Neural cell (in vitro differentiated cells): ENCODE data around the gene L3MBTL4. TPM values are rescaled to one million over a fixed set of nuclear protein-coding genes. Genes with fewer than 3 reads are reported as not detected.

Source experiments
- H2AFZ ChIP-seq: fragments of 200-600, 300-800 bp; sonication (generic), shearing (Covaris generic); 2 replicates; pipeline ENCODE4 v1.6.0; 2014; ENCODE audit warnings: low read depth, mild to moderate bottlenecking, antibody characterized with exemption, low read length, moderate library complexity
- H3F3A ChIP-seq: fragments of 200-600 bp; shearing (Covaris generic); 2 replicates; pipeline ENCODE4 v1.6.1; 2016; ENCODE audit warnings: mild to moderate bottlenecking, moderate library complexity, mixed read lengths, antibody characterized with exemption, low read length; ENCODE audit not compliant: insufficient read depth, poor library complexity, severe bottlenecking
- H3K27ac ChIP-seq: fragments of 200-600, 300-800 bp; sonication (generic), shearing (Covaris generic); 2 replicates; pipeline ENCODE4 v1.5.1; 2014; ENCODE audit warnings: mild to moderate bottlenecking, low read length, moderate library complexity
- H3K27me3 ChIP-seq: fragments of 300-800, 200-600 bp; sonication (generic), shearing (Covaris generic); 2 replicates; pipeline ENCODE4 v1.6.0; 2014; ENCODE audit warnings: mild to moderate bottlenecking, low read depth, low read length, moderate library complexity; ENCODE audit not compliant: insufficient read depth
- H3K36me3 ChIP-seq: fragments of 300-800, 200-600 bp; sonication (generic), shearing (Covaris generic); 2 replicates; pipeline ENCODE4 v1.5.1; 2014; ENCODE audit warnings: mild to moderate bottlenecking, antibody characterized with exemption, low read length, moderate library complexity; ENCODE audit not compliant: insufficient read depth
- H3K4me2 ChIP-seq: fragments of 300-800, 200-600 bp; sonication (generic), shearing (Covaris generic); 2 replicates; pipeline ENCODE4 v1.6.0; 2014; ENCODE audit warnings: mild to moderate bottlenecking, low read length
- H3K4me3 ChIP-seq: fragments of 300-800, 200-600 bp; sonication (generic), shearing (Covaris generic); 2 replicates; pipeline ENCODE4 v1.5.1; 2014; ENCODE audit warnings: mild to moderate bottlenecking, low read length, moderate library complexity
- H3K79me2 ChIP-seq: fragments of 200-600 bp; shearing (Covaris generic); replicated peaks from 2 replicates; pipeline ENCODE4 v1.6.0; 2014; ENCODE audit warnings: mild to moderate bottlenecking, low read length, moderate library complexity; ENCODE audit not compliant: insufficient read depth
- H3K9ac ChIP-seq: fragments of 300-800, 200-600 bp; sonication (generic), shearing (Covaris generic); 2 replicates; pipeline ENCODE4 v1.6.1; 2016; ENCODE audit warnings: mild to moderate bottlenecking, low read length, mixed read lengths
- H3K9me2 ChIP-seq: fragments of 200-600 bp; shearing (Covaris generic); 2 replicates; pipeline ENCODE4 v1.6.1; 2016; ENCODE audit warnings: mild to moderate bottlenecking, low read length, mixed read lengths; ENCODE audit not compliant: insufficient read depth
- H3K9me3 ChIP-seq: fragments of 200-600, 300-800 bp; sonication (generic), shearing (Covaris generic); 2 replicates; pipeline ENCODE4 v1.6.1; 2016; ENCODE audit warnings: mild to moderate bottlenecking, mixed run types, low read length, moderate library complexity, mixed read lengths
- H4K20me1 ChIP-seq: fragments of 200-600 bp; shearing (Covaris generic); 2 replicates; pipeline ENCODE4 v1.6.1; 2016; ENCODE audit warnings: mild to moderate bottlenecking, mixed run types; ENCODE audit not compliant: insufficient read depth
- EP300 ChIP-seq: fragments of 450-650 bp; conservative IDR thresholded peaks from 2 replicates; pipeline ENCODE4 v1.6.1; 2014; ENCODE audit warnings: antibody characterized with exemption, mild to moderate bottlenecking, moderate library complexity; ENCODE audit not compliant: poor library complexity, severe bottlenecking
- EZH2 ChIP-seq: fragments of 200-600, 300-800 bp; shearing (Covaris generic), sonication (generic); IDR thresholded peaks from 2 replicates; pipeline ENCODE4 v1.6.1; 2014; ENCODE audit warnings: antibody characterized with exemption, low read length, borderline replicate concordance, mild to moderate bottlenecking; ENCODE audit not compliant: insufficient read depth, poor library complexity, severe bottlenecking
- MXI1 ChIP-seq: fragments of 450-650 bp; conservative IDR thresholded peaks from 2 replicates; pipeline ENCODE4 v1.6.1; 2014; ENCODE audit warnings: antibody characterized with exemption, mild to moderate bottlenecking; ENCODE audit not compliant: poor library complexity, severe bottlenecking
- POLR2AphosphoS5 ChIP-seq: IDR thresholded peaks from 2 replicates; pipeline ENCODE4 v1.6.1; 2012
- RAD21 ChIP-seq: fragments of 450-650 bp; conservative IDR thresholded peaks from 2 replicates; pipeline ENCODE4 v1.6.1; 2014; ENCODE audit warnings: antibody characterized with exemption, mild to moderate bottlenecking, moderate library complexity
- SMC3 ChIP-seq: fragments of 450-650 bp; conservative IDR thresholded peaks from 2 replicates; pipeline ENCODE4 v1.6.1; 2014; ENCODE audit warnings: antibody characterized with exemption, mild to moderate bottlenecking, moderate library complexity; ENCODE audit not compliant: poor library complexity
- TAF1 ChIP-seq: IDR thresholded peaks from 2 replicates; pipeline ENCODE4 v1.6.1; 2012; ENCODE audit warnings: low read depth
- polyA plus RNA-seq: library from polyadenylated mRNA; depleted of rRNA; stranded (reverse); fragments of >200 nt; gene quantifications from 2 replicates; pipeline ENCODE4 v1.2.3, GENCODE V29; 2014
- TF ChIP-seq, protein P1 (sequence below): fragments of 450-650 bp; IDR thresholded peaks from 2 replicates; pipeline ENCODE4 v1.5.1; 2014; ENCODE audit warnings: antibody characterized with exemption, mild to moderate bottlenecking, moderate library complexity; ENCODE audit not compliant: poor library complexity, severe bottlenecking
- TF ChIP-seq, protein P2 (sequence below): IDR thresholded peaks from 2 replicates; pipeline ENCODE4 v1.6.1; 2012; ENCODE audit warnings: borderline replicate concordance

L3MBTL4 gene
- polyA plus RNA-seq, 1 donor from 2014 or later = 0.90 TPM

DNA sequence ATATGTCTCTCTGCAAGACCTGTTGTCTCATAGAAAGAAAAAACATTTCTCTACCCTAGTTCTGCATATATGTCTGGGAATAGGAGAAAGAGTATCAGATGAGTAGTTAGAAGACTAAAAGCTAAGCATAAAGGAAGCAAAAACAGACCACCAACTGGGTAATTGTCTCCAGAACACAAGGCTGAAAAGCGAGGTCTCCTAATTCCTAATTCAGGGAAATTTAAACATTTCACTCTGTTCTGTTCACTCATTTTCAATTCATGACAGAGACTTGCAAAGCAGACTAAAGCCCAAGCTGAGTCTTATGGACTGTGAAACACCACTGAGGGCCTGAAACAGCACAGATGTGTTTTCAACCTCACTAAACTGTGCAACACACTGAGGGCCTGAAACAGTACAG, 294.9 kb downstream of the L3MBTL4 start:
- no peaks in the 10 kb centered on the region for H4K20me1 ChIP-seq
- H3K79me2 ChIP-seq = no peaks in the 10 kb centered on the region
- no peak overlapping the region for H2AFZ ChIP-seq
- H3K9me2 ChIP-seq = no peaks in the 10 kb centered on the region
- H3K27ac ChIP-seq = no peak overlapping the region
- H3K27me3 ChIP-seq = no peaks in the 10 kb centered on the region
- no peaks in the 10 kb centered on the region for H3K9me3 ChIP-seq
- no peaks in the 10 kb centered on the region for H3K36me3 ChIP-seq
- no peak overlapping the region for H3K4me2 ChIP-seq
- no peaks in the 10 kb centered on the region for H3F3A ChIP-seq
- TF ChIP-seq EP300 (no peak), EZH2 (no peak), TAF1 (no peak), SMC3 (no peak), RAD21 (no peak), POLR2AphosphoS5 (no peak), MXI1 (no peak)
- TF ChIP-seq, protein P1, sequence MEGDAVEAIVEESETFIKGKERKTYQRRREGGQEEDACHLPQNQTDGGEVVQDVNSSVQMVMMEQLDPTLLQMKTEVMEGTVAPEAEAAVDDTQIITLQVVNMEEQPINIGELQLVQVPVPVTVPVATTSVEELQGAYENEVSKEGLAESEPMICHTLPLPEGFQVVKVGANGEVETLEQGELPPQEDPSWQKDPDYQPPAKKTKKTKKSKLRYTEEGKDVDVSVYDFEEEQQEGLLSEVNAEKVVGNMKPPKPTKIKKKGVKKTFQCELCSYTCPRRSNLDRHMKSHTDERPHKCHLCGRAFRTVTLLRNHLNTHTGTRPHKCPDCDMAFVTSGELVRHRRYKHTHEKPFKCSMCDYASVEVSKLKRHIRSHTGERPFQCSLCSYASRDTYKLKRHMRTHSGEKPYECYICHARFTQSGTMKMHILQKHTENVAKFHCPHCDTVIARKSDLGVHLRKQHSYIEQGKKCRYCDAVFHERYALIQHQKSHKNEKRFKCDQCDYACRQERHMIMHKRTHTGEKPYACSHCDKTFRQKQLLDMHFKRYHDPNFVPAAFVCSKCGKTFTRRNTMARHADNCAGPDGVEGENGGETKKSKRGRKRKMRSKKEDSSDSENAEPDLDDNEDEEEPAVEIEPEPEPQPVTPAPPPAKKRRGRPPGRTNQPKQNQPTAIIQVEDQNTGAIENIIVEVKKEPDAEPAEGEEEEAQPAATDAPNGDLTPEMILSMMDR = no peak
- TF ChIP-seq, protein P2, sequence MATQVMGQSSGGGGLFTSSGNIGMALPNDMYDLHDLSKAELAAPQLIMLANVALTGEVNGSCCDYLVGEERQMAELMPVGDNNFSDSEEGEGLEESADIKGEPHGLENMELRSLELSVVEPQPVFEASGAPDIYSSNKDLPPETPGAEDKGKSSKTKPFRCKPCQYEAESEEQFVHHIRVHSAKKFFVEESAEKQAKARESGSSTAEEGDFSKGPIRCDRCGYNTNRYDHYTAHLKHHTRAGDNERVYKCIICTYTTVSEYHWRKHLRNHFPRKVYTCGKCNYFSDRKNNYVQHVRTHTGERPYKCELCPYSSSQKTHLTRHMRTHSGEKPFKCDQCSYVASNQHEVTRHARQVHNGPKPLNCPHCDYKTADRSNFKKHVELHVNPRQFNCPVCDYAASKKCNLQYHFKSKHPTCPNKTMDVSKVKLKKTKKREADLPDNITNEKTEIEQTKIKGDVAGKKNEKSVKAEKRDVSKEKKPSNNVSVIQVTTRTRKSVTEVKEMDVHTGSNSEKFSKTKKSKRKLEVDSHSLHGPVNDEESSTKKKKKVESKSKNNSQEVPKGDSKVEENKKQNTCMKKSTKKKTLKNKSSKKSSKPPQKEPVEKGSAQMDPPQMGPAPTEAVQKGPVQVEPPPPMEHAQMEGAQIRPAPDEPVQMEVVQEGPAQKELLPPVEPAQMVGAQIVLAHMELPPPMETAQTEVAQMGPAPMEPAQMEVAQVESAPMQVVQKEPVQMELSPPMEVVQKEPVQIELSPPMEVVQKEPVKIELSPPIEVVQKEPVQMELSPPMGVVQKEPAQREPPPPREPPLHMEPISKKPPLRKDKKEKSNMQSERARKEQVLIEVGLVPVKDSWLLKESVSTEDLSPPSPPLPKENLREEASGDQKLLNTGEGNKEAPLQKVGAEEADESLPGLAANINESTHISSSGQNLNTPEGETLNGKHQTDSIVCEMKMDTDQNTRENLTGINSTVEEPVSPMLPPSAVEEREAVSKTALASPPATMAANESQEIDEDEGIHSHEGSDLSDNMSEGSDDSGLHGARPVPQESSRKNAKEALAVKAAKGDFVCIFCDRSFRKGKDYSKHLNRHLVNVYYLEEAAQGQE = no peak
- H3K4me3 ChIP-seq = no peak overlapping the region
- H3K9ac ChIP-seq = no peak overlapping the region

DNA sequence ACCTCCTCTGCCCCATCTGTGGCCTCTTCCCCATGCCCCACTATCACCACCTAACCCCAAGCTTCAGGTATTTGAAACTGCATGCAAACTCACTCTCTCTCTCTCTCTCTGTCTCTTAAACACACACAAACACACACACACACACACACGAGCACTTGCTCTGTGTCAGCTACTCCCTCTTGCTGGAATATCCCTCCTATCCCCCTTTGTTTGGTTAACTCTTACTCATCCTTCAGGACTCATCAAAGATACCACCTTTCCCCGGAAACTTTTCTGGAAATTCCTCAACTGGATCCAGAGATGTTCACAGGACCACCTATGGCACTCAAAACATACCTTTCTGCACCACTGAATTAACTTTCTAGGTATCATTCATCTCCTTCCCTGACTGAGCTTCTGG, 296.6 kb downstream of the L3MBTL4 start:
- no peak overlapping the region for H3K27ac ChIP-seq
- H3K4me3 ChIP-seq = no peak overlapping the region
- no peak overlapping the region for H3K9ac ChIP-seq
- no peaks in the 10 kb centered on the region for H3F3A ChIP-seq
- H3K9me3 ChIP-seq = no peaks in the 10 kb centered on the region
- no peaks in the 10 kb centered on the region for H3K36me3 ChIP-seq
- no peak overlapping the region for H2AFZ ChIP-seq
- H4K20me1 ChIP-seq = no peaks in the 10 kb centered on the region
- H3K79me2 ChIP-seq = no peaks in the 10 kb centered on the region
- no peaks in the 10 kb centered on the region for H3K27me3 ChIP-seq
- TF ChIP-seq, protein P1 = no peak
- TF ChIP-seq POLR2AphosphoS5 (no peak), MXI1 (no peak), TAF1 (no peak), RAD21 (no peak), EZH2 (no peak), EP300 (no peak)
- no peak overlapping the region for H3K4me2 ChIP-seq
- H3K9me2 ChIP-seq = no peaks in the 10 kb centered on the region
